SU-DHL-6 (cell line): ENCODE measurements around the gene GDA.

Experiments used
- H2AFZ ChIP-seq: fragments of 200-600 bp; sonication (generic); 2 replicates; pipeline ENCODE4 v1.6.1; 2014; ENCODE audit warnings: low read depth, mild to moderate bottlenecking, moderate library complexity, mixed read lengths, antibody characterized with exemption, low read length; ENCODE audit not compliant: severe bottlenecking
- H3F3A ChIP-seq: fragments of 200-600 bp; shearing (Covaris generic); 2 replicates; pipeline ENCODE4 v1.6.0; 2016; ENCODE audit warnings: antibody characterized with exemption, mild to moderate bottlenecking; ENCODE audit not compliant: insufficient read depth
- H3K27ac ChIP-seq: fragments of 200-600 bp; sonication (generic); 2 replicates; pipeline ENCODE4 v1.5.1; 2016; ENCODE audit warnings: low read depth, mild to moderate bottlenecking, low read length, moderate library complexity, mixed read lengths
- H3K27me3 ChIP-seq: fragments of 200-600 bp; sonication (generic), shearing (Covaris generic); 2 replicates; pipeline ENCODE4 v1.6.0; 2014; ENCODE audit warnings: mild to moderate bottlenecking, low read length
- H3K36me3 ChIP-seq: fragments of 200-600 bp; sonication (generic); 2 replicates; pipeline ENCODE4 v1.6.1; 2014; ENCODE audit warnings: mild to moderate bottlenecking, low read length, mixed read lengths
- H3K4me2 ChIP-seq: fragments of 300-600, 200-600 bp; shearing (Covaris generic), sonication (generic); 2 replicates; pipeline ENCODE4 v1.6.0; 2014; ENCODE audit warnings: low read length, low read depth, mild to moderate bottlenecking; ENCODE audit not compliant: poor library complexity, severe bottlenecking
- H3K4me3 ChIP-seq: fragments of 200-600 bp; sonication (generic); 2 replicates; pipeline ENCODE4 v1.5.1; 2014; ENCODE audit warnings: antibody characterized with exemption, low read length, mild to moderate bottlenecking, mixed read lengths; ENCODE audit not compliant: insufficient read depth, poor library complexity, severe bottlenecking
- H3K79me2 ChIP-seq: fragments of 200-600 bp; sonication (generic); 2 replicates; pipeline ENCODE4 v1.6.1; 2014; ENCODE audit warnings: mild to moderate bottlenecking, low read length, moderate library complexity; ENCODE audit not compliant: insufficient read depth
- H3K9ac ChIP-seq: fragments of 200-600 bp; sonication (generic); 2 replicates; pipeline ENCODE4 v1.7.0; 2014; ENCODE audit warnings: mild to moderate bottlenecking, low read length
- H3K9me2 ChIP-seq: fragments of 200-600 bp; sonication (generic); replicated peaks from 2 replicates; pipeline ENCODE4 v1.6.1; 2014; ENCODE audit warnings: low read length; ENCODE audit not compliant: insufficient read depth
- H3K9me3 ChIP-seq: fragments of 200-600 bp; sonication (generic); 2 replicates; pipeline ENCODE4 v1.6.1; 2014; ENCODE audit warnings: low read length, mixed read lengths; ENCODE audit not compliant: insufficient read depth
- H4K20me1 ChIP-seq: fragments of 200-600 bp; sonication (generic); 2 replicates; pipeline ENCODE4 v1.6.1; 2014; ENCODE audit warnings: low read depth, mild to moderate bottlenecking, antibody characterized with exemption, low read length, moderate library complexity, mixed read lengths
- EZH2phosphoT487 ChIP-seq: fragments of 200-600 bp; sonication (generic), shearing (Covaris generic); conservative IDR thresholded peaks from 2 replicates; pipeline ENCODE4 v1.6.1; 2018; ENCODE audit warnings: mild to moderate bottlenecking, antibody characterized with exemption, low read length, moderate library complexity, mixed read lengths
- TF ChIP-seq, protein P1 (sequence below): fragments of 200-600 bp; sonication (generic); IDR thresholded peaks from one replicate; pipeline ENCODE4 v1.5.1; 2017; ENCODE audit warnings: antibody characterized with exemption, mild to moderate bottlenecking, low read length, moderate library complexity; ENCODE audit not compliant: insufficient read depth, poor library complexity, severe bottlenecking

Gene GDA

DNA sequence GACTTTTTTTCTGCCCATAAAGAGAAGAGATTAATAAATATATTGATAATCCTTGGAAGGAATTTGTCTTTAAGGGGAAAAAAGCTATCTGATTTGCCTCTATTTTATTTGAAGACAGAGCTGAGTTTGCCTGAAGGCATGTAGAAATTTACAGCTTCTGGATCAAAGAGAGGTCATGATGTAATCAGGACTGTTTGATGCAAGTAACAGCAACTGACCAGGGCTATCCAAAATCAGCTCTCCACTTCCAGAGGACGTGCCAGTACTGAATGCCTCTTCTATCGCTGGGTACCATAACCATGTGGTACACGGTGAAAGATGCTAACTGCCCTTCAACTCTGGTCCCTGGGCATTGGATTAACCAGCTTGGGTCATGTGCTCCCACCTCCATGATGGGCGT lies 125.2 kb downstream of the GDA start:
- Histone ChIP-seq H3K9me2 (no peaks in the 10 kb centered on the region), H3K27me3 (no peaks in the 10 kb centered on the region), H3K9me3 (no peaks in the 10 kb centered on the region), H3K36me3 (no peaks in the 10 kb centered on the region), H3F3A (no peaks in the 10 kb centered on the region), H3K79me2 (no peaks in the 10 kb centered on the region), H4K20me1 (no peaks in the 10 kb centered on the region), H3K4me2 (no peak overlapping the region), H3K9ac (no peak overlapping the region), H3K27ac (no peak overlapping the region), H3K4me3 (no peak overlapping the region), H2AFZ (no peak overlapping the region)
- TF ChIP-seq, protein P1, sequence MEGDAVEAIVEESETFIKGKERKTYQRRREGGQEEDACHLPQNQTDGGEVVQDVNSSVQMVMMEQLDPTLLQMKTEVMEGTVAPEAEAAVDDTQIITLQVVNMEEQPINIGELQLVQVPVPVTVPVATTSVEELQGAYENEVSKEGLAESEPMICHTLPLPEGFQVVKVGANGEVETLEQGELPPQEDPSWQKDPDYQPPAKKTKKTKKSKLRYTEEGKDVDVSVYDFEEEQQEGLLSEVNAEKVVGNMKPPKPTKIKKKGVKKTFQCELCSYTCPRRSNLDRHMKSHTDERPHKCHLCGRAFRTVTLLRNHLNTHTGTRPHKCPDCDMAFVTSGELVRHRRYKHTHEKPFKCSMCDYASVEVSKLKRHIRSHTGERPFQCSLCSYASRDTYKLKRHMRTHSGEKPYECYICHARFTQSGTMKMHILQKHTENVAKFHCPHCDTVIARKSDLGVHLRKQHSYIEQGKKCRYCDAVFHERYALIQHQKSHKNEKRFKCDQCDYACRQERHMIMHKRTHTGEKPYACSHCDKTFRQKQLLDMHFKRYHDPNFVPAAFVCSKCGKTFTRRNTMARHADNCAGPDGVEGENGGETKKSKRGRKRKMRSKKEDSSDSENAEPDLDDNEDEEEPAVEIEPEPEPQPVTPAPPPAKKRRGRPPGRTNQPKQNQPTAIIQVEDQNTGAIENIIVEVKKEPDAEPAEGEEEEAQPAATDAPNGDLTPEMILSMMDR: no peak
- no peak for TF ChIP-seq EZH2phosphoT487

DNA sequence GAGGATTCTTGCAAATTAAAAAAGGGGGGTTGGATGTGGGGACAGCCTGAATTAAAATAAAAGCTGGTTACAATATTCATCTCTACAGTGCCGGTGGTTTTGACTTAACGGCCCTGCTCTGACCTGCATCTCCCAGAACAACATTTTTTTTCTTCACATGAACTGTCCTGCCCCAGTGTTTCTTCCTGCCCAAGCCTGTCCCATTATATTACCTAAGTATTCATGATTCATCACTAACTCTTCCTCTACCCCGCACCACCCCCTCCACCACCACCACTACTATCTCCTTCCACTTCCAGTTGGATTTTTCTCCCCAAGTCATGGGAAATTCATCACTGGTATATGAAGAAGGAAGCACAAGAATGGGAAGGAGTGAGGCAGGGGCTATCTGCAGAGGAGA lies 125.7 kb downstream of the GDA start:
- Histone ChIP-seq H3F3A (no peaks in the 10 kb centered on the region), H3K36me3 (no peaks in the 10 kb centered on the region), H3K79me2 (no peaks in the 10 kb centered on the region), H3K27me3 (no peaks in the 10 kb centered on the region), H4K20me1 (no peaks in the 10 kb centered on the region), H3K9me2 (no peaks in the 10 kb centered on the region), H3K4me3 (no peak overlapping the region), H3K27ac (no peak overlapping the region), H3K9ac (no peak overlapping the region), H3K9me3 (no peaks in the 10 kb centered on the region), H2AFZ (no peak overlapping the region), H3K4me2 (no peak overlapping the region)
- TF ChIP-seq, protein P1: no peak
- TF ChIP-seq EZH2phosphoT487: no peak

DNA sequence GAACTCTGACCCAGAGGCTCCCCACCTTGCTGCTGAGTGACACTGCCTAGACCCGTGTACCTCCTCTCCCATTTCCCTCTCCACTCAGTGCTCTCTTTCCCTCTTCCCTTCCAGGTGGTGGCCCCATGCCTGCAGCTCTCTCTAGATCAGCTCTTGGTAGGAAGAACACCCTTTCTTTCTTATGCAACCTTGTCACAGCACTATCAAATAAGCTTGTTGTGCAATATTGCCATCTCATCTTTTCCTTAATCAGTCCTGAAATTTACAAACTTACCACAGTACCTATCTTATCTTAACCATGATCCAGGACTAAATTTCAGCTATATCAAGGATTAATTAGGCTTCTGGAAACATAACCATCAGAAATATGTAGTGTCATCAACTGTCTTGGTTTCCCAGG lies 127.2 kb downstream of the GDA start:
- Histone ChIP-seq H4K20me1 (no peaks in the 10 kb centered on the region), H3K4me3 (no peak overlapping the region), H3K79me2 (no peaks in the 10 kb centered on the region), H2AFZ (no peak overlapping the region), H3K9ac (no peak overlapping the region), H3K27me3 (no peaks in the 10 kb centered on the region), H3K4me2 (no peak overlapping the region), H3K27ac (no peak overlapping the region), H3F3A (no peaks in the 10 kb centered on the region), H3K36me3 (no peaks in the 10 kb centered on the region), H3K9me2 (no peaks in the 10 kb centered on the region), H3K9me3 (no peaks in the 10 kb centered on the region)
- TF ChIP-seq EZH2phosphoT487: no peak
- TF ChIP-seq, protein P1: no peak

DNA sequence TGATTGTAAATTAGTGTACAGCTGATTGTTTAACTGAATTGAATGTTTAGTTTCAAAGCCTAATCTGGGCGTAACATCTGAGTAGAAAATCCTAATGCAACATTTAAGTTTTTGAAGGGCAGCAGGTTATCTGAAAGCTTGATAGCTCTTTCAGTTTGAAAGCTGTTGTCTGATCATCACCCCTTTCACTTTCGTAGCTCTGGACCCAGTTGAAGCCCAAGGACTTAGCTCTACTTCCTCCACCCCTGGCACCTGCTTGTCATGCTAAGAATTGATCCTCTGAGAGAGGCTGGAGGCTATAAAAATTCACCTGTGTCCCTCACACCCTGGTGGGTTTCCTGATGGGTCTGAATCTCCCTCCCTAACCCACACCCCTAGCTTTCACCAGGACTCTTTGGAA lies 129.7 kb downstream of the GDA start:
- H3K79me2 ChIP-seq: no peaks in the 10 kb centered on the region
- no peaks in the 10 kb centered on the region for H3K9me2 ChIP-seq
- H3K9ac ChIP-seq: no peak overlapping the region
- H2AFZ ChIP-seq: no peak overlapping the region
- H3F3A ChIP-seq: no peaks in the 10 kb centered on the region
- H3K9me3 ChIP-seq: no peaks in the 10 kb centered on the region
- no peaks in the 10 kb centered on the region for H4K20me1 ChIP-seq
- H3K4me3 ChIP-seq: no peak overlapping the region
- H3K4me2 ChIP-seq: no peak overlapping the region
- no peaks in the 10 kb centered on the region for H3K36me3 ChIP-seq
- H3K27ac ChIP-seq: no peak overlapping the region
- TF ChIP-seq, protein P1: no peak
- TF ChIP-seq EZH2phosphoT487: no peak
- no peaks in the 10 kb centered on the region for H3K27me3 ChIP-seq
